Activated B cell treated with CpG ODN at 0.5 μM for 24 hours (primary cell): ENCODE results near the gene AGO3. TPM values are rescaled to one million over a fixed set of nuclear protein-coding genes. Genes with fewer than 3 reads are reported as not detected.
A peak's percentile ranks its signal among the peaks of the same experiment; 100 is the strongest.

ENCODE experiments used
- ATAC-seq: fragments of 200-7000 bp; cut with Tn5 transposase; one replicate; pipeline ENCODE4 v1.10.0; 2021; ENCODE audit warnings: low read depth, mild to moderate bottlenecking, moderate library complexity
- CTCF ChIA-PET: fragments of 350-600 bp; sonication (Branson Sonifier 250); formaldehyde crosslinking; loops from one replicate; lab custom pipeline; 2021; ENCODE audit warnings: antibody characterized with exemption; lab: Charles Lee
- POLR2A ChIA-PET: fragments of 350-600 bp; sonication (Branson Sonifier 250); formaldehyde crosslinking; loops from one replicate; lab custom pipeline; 2021; ENCODE audit warnings: antibody characterized with exemption; lab: Charles Lee
- DNase-seq: peaks from one replicate; pipeline ENCODE4 v3.0.0; 2022
- H3K27ac Mint-ChIP-seq: one replicate; pipeline ENCODE4 v1.8.0; 2020; ENCODE audit warnings: mixed read lengths
- H3K27me3 Mint-ChIP-seq: one replicate; pipeline ENCODE4 v1.8.0; 2021; ENCODE audit warnings: mixed read lengths
- H3K36me3 Mint-ChIP-seq: one replicate; pipeline ENCODE4 v1.8.0; 2021; ENCODE audit warnings: low read depth, mixed read lengths
- H3K4me1 Mint-ChIP-seq: one replicate; pipeline ENCODE4 v1.8.0; 2021; ENCODE audit warnings: mixed read lengths
- H3K4me3 Mint-ChIP-seq: one replicate; pipeline ENCODE4 v1.8.0; 2020; ENCODE audit warnings: mild to moderate bottlenecking, mixed read lengths
- H3K9me3 Mint-ChIP-seq: one replicate; pipeline ENCODE4 v1.8.0; 2020; ENCODE audit warnings: mixed read lengths
- CTCF ChIP-seq: fragments of 200-600 bp; IDR thresholded peaks from one replicate; pipeline ENCODE4 v1.8.0; 2022; ENCODE audit warnings: antibody characterized with exemption, mild to moderate bottlenecking
- intact Hi-C: fragments of 100-400 bp; cut with micrococcal nuclease; formaldehyde crosslinking; loops from one replicate; pipeline ENCODE4 v1.15.1; 2024
- total RNA-seq: library from RNA; stranded (reverse); gene quantifications from 2 replicates; pipeline ENCODE4 v1.2.3, GENCODE V29; 2022

Gene AGO3
- total RNA-seq, 1 donor from 2014 or later: 37.2 TPM

DNA sequence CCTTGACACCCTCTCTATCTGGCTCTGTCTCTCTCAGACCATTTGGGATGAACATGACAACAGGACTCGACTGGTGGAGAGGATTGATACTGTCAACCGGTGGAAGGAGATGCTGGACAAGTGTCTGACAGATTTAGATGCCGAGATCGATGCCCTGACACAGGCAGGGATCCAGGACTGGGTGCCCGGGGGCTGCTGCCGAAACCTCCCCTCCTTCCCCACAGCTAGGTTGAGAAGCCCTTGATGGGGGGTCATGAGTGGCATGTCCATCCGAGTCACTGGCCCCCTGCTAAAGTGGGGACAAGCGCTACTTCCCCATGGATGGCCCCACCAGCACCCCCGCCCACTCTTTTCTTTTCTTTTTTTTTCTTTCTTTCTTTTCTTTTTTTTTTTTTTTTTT lies 154.2 kb downstream of the AGO3 start:
- DNase-seq: no peak
- TF ChIP-seq CTCF: no peak
- Mint-ChIP-seq H3K27me3 (peaks cover 33% of the 10 kb centered on the region), H3K36me3 (peaks cover 3% of the 10 kb centered on the region), H3K27ac (no peak overlapping the region), H3K4me3 (no peak overlapping the region), H3K9me3 (no peaks in the 10 kb centered on the region), H3K4me1 (peaks cover 12% of the 10 kb centered on the region)
- CTCF ChIA-PET: no interaction called here
- ATAC-seq: no peak
- POLR2A ChIA-PET: no interaction called here
- intact Hi-C loops: loop anchor here (10.0 kb wide), 1 partner anchor 230 kb away; no protein-coding TSS in a partner anchor

DNA sequence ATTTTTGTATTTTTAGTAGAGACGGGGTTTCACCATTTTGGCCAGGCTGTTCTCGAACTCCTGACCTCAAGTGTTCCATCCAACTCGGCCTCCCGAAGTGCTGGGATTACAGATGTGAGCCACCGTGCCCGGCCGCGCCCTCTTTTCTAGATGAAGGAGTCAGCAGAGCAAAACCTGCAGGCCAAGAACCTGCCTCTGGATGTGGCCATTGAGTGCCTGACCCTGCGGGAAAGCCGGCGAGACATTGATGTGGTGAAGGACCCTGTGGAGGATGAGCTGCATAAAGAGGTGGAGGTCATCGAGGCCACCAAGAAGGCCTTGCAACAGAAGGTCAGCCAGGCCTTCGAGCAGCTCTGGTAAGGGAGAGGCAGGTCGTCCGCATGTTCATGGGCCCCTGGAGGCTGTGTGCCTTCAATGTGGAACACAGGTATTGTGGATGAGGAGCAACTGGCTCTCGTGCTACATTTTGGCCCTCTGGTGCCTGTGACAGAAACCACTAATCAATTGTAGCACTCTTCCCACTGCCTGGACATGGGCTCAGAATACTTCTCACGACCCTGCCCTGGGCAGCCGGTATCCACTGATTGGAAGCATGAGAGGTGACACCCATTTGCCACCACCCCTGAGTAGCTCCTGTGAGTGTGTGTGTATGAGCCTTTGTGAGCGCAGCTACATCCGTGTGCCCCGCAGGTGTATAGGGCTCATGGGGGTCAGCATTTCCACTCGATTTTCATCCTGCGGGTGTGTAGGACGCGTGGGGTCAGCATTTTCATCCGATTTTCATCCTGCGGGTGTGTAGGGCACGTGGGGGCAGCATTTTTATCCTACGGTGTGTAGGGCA lies 155.0 kb downstream of the AGO3 start:
- H3K36me3 Mint-ChIP-seq: peaks cover 3% of the 10 kb centered on the region
- ATAC-seq: no peak
- no peak overlapping the region for H3K4me3 Mint-ChIP-seq
- DNase-seq: no peak
- H3K9me3 Mint-ChIP-seq: no peaks in the 10 kb centered on the region
- intact Hi-C loops: loop anchor here (10.0 kb wide), 1 partner anchor 231 kb away; no protein-coding TSS in a partner anchor
- ChIA-PET POLR2A (interaction anchor here (1.0 kb wide), 1 partner anchor 155 kb away, joined by 3 read pairs; the partner anchor contains the start of gene AGO3), CTCF (no interaction called here)
- H3K4me1 Mint-ChIP-seq: peaks cover 15% of the 10 kb centered on the region
- H3K27ac Mint-ChIP-seq: no peak overlapping the region
- peaks cover 33% of the 10 kb centered on the region for H3K27me3 Mint-ChIP-seq
- TF ChIP-seq CTCF: no peak

DNA sequence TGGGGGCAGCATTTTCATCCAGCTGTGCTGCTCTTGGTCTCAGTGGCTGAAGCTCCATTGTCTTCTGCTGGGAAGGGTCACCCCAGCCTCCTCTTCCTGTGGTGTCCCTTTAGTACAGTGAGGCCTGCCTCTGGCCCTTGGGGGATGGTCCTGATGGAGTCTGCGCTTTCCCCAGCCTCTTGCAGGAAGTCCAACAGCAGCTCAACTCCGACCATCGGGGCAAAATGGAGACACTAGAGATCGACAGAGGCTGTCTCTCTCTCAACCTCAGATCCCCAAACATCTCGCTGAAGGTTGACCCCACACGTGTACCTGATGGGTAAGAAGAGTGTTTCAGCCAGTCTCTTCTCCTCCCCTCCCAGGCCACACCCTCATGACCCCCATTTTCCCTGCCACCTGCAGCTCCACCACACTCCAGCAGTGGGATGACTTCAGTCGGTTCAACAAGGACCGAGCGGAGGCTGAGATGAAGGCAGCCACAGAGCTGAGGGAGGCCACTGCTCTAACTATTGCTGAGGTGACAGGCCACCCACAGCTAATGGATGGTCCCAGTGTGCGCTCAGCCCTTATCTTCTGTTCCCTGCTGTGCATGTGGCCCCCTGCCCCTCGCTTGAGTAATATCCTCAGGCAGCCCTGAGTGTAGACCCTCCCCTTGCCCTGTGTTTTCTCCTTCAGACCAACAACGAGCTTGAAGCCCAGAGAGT lies 155.8 kb downstream of the AGO3 start:
- peak overlapping the region; percentile 24 for H3K27ac Mint-ChIP-seq
- POLR2A ChIA-PET: interaction anchor here (1.0 kb wide), 1 partner anchor 156 kb away, joined by 3 read pairs; the partner anchor contains the start of gene AGO3
- peak overlapping the region; percentile 71 for H3K4me3 Mint-ChIP-seq

DNA sequence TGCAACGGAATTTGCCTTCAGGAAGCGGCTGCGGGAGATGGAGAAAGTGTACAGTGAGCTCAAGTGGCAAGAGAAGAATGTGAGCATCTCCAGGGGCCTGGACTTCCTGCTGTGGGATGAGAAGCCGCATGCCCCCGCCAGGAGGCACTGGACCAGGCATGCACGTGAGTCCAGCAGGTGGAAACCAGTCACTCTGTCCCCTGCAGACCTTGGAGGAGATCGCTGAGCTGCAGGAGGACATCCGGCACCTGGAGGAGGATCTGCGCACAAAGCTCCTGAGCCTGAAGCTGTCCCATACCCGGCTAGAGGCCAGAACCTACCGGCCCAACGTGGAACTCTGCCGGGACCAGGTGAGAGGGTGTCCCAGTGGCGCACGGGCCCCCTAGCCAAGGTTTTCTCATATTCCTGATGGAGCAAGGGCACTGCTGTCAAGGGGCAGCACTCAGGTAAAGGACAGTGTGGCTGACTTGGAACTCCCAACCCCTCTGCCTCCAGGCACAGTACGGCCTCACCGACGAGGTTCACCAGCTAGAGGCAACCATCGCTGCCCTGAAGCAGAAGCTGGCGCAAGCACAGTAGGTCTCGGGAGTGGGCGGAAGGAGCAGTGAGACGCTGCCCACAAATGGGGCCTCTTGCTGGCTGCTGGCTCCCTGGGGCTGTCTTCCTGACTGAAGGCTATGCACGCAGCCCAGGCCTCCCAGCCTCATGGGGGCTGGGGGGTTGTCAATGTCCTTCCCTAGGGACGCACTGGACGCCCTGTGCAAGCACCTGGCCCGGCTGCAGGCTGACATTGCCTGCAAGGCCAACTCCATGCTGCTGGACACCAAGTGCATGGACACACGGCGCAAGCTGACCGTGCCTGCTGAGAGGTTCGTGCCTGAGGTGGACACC lies 156.6 kb downstream of the AGO3 start:
- H3K4me1 Mint-ChIP-seq: peaks cover 16% of the 10 kb centered on the region
- peaks cover 14% of the 10 kb centered on the region for H3K36me3 Mint-ChIP-seq
- intact Hi-C loops: loop anchor here (1.0 to 10.0 kb wide), 5 partner anchors 62 to 299 kb away; partner anchors contain the start of genes AGO1, AGO3 and TRAPPC3
- H3K27ac Mint-ChIP-seq: peak overlapping the region; percentile 24
- H3K27me3 Mint-ChIP-seq: peaks cover 25% of the 10 kb centered on the region
- no peaks in the 10 kb centered on the region for H3K9me3 Mint-ChIP-seq
- TF ChIP-seq CTCF: no peak
- ATAC-seq: no peak
- ChIA-PET CTCF (interaction anchor here (1.0 kb wide), 1 partner anchor 206 kb away, joined by 3 read pairs; no protein-coding TSS in a partner anchor), POLR2A (interaction anchor here (0.7 to 1.0 kb wide), 2 partner anchors 156 to 1164 kb away, joined by 3 to 9 read pairs; partner anchors contain the start of gene AGO3)
- H3K4me3 Mint-ChIP-seq: peak overlapping the region; percentile 89
- no peak for DNase-seq

More for the DNA sequence above, 155.8 kb downstream of the AGO3 start:
- DNase-seq (no peak), ATAC-seq (no peak)
- no peaks in the 10 kb centered on the region for H3K9me3 Mint-ChIP-seq
- no peak for TF ChIP-seq CTCF
- H3K27me3 Mint-ChIP-seq: peaks cover 33% of the 10 kb centered on the region
- CTCF ChIA-PET: interaction anchor here (1.0 kb wide), 1 partner anchor 205 kb away, joined by 3 read pairs; no protein-coding TSS in a partner anchor
- intact Hi-C loops: loop anchor here (10.0 kb wide), 1 partner anchor 232 kb away; no protein-coding TSS in a partner anchor
- H3K36me3 Mint-ChIP-seq: peaks cover 6% of the 10 kb centered on the region
- H3K4me1 Mint-ChIP-seq: peaks cover 15% of the 10 kb centered on the region
